Measurements from ENCODE around the gene SCN2B.
A peak's percentile ranks its signal among the peaks of the same experiment; 100 is the strongest.

SCN2B gene

DNA sequence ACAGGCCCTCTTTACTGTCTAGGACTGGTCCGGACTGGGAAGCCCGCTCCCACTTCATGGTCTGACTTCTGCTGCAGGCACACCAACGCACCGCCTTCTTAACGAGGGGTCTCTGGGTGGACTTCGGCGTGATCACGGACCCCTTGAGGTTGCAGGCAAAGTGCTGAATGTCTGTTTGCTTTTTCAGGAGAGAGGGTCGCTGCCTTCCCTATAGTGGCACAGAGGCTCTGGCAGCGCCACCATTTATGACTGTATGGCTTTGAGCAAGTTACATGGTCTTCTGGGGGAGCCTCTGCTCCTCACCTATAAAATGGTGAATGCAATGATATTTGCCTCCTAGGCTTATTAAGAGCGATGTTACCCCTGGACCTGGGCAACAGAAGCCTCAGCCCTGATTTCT is 22.5 kb downstream of the SCN2B start:
- TF ChIP-seq, protein P1, sequence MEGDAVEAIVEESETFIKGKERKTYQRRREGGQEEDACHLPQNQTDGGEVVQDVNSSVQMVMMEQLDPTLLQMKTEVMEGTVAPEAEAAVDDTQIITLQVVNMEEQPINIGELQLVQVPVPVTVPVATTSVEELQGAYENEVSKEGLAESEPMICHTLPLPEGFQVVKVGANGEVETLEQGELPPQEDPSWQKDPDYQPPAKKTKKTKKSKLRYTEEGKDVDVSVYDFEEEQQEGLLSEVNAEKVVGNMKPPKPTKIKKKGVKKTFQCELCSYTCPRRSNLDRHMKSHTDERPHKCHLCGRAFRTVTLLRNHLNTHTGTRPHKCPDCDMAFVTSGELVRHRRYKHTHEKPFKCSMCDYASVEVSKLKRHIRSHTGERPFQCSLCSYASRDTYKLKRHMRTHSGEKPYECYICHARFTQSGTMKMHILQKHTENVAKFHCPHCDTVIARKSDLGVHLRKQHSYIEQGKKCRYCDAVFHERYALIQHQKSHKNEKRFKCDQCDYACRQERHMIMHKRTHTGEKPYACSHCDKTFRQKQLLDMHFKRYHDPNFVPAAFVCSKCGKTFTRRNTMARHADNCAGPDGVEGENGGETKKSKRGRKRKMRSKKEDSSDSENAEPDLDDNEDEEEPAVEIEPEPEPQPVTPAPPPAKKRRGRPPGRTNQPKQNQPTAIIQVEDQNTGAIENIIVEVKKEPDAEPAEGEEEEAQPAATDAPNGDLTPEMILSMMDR (IDR thresholded peaks at IDR 0.05; ENCODE audit: low read depth, low read length), result no peak
- no peaks in the 10 kb centered on the region for H3K4me1 ChIP-seq
- H3K9me3 ChIP-seq, result no peaks in the 10 kb centered on the region; the same call in 1 of the 2 replicates
- no peak for DNase-seq
- H3K4me3 ChIP-seq (ENCODE audit: low read depth, low read length), result no peak overlapping the region
- no peaks in the 10 kb centered on the region for H3K36me3 ChIP-seq
- peaks cover 75% of the 10 kb centered on the region for H3K27me3 ChIP-seq

DNA sequence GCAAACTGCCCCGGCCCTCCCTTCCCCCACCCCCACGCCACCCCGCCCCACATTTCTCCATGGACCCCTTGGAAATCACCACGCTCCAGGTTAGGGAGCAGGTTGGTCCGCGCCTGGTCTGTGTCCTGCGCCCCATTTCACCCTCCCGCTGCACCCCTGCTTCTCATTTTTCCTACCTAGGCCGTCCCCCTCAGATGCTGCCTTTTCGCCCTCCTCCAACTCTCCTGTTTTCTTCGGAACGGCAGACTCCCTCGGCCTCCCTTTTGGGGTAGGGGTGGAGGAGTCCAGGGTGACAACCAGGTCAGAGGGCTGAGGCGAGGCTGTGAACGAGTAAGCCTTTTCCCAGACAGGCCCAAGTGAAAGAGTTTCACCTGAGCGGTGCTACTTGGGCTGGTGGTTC is 22.9 kb downstream of the SCN2B start:
- no peaks in the 10 kb centered on the region; the same call in 1 of the 2 replicates for H3K9me3 ChIP-seq
- no peaks in the 10 kb centered on the region for H3K36me3 ChIP-seq
- no peaks in the 10 kb centered on the region for H3K4me1 ChIP-seq
- TF ChIP-seq, protein P1 (IDR thresholded peaks at IDR 0.05; ENCODE audit: low read depth, low read length), result no peak
- peaks cover 70% of the 10 kb centered on the region for H3K27me3 ChIP-seq
- H3K4me3 ChIP-seq (ENCODE audit: low read depth, low read length), result no peak overlapping the region
- DNase-seq, result no peak

DNA sequence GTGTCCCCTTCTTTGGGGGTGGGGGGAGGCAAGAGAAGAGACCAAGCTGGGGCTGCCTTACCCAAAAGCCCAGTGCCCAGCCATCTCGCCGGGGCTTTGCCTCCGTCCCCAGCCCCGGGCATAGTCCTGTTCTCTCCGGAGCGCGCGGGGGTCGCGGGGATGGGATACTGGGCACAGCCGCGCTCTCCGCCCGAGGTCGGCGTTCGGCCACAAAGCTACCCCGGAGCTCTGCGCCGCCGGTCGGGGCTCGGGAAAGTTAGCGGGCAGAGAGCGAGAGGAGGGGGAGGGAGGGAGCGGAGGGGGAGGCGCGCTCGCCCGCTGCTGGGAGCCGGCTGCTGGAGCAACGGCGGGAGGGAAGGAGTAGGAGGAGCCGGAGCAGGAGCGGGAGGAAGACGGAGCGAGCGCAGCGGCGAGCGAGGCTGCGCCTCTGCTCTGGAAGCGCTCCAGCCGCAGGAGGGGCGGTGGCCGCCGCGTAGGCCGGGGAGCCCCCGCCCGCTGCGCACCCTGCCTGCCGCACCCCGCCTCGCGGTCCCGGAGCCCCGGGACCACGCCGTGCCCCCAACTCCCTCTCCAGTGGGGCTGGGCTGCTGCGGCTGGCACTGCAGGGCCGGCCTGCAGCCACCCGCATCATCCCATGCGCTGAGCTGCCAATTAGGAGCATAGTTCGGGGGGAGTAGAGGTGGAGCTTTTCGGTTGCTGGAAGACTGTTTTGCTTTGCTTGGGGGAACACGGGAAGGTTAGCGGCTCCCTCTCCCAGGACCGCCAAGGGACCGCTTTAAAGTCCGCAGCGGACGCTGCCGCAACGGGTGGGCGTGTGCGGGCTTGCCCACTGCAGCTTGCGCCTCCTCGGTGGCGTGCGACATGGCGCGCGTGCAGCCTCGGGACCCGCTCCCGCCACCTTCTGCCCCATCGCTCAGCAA is 23.6 kb downstream of the SCN2B start, which contains the start of gene SCN4B:
Gene SCN4B, minus strand, starts transcription at position 272 of the 920 bp plus-strand sequence. Its CDS starts 150 bp downstream, at position 122.
- Histone ChIP-seq H3K36me3 (no peaks in the 10 kb centered on the region), H3K9me3 (no peaks in the 10 kb centered on the region; the same call in 1 of the 2 replicates), H3K27me3 (peaks cover 63% of the 10 kb centered on the region), H3K4me3 (ENCODE audit: low read depth, low read length) (peak within 1 kb of the TSS; percentile 62), H3K4me1 (no peaks in the 10 kb centered on the region)
- TF ChIP-seq, protein P1 (IDR thresholded peaks at IDR 0.05; ENCODE audit: low read depth, low read length), result no peak
- DNase-seq, result peak; percentile 80

DNA sequence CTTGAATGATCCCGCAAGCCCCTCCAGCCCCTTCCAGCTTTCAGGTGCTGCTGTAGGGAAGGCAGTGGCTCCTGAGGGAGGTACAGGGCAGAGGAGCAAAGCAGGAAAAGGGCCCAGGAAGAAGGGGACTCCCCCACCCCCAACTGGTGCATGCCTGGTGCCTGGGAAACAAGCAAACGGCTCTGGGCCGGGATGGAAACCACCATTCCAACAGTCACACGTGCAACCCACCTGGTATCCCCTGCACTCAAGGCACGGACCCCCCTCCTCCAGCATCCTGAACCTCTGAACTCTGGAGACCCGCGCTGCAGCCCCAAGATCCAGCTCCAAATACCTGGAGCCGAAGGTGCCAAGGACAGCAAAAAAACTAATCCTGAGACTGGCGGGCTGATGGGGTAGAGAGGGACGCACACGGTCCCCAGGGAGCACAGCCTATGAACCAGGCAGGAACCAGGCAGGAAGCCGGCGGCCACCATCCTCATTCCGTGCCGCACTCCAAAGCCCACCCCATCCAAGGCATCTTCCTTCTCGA is 24.4 kb downstream of the SCN2B start:
- no peaks in the 10 kb centered on the region; the same call in 1 of the 2 replicates for H3K9me3 ChIP-seq
- peaks cover 56% of the 10 kb centered on the region for H3K27me3 ChIP-seq
- DNase-seq, result no peak
- H3K4me1 ChIP-seq, result no peaks in the 10 kb centered on the region
- peak overlapping the region; percentile 62 for H3K4me3 ChIP-seq (ENCODE audit: low read depth, low read length)
- H3K36me3 ChIP-seq, result no peaks in the 10 kb centered on the region
- TF ChIP-seq, protein P1 (IDR thresholded peaks at IDR 0.05; ENCODE audit: low read depth, low read length), result no peak

DNA sequence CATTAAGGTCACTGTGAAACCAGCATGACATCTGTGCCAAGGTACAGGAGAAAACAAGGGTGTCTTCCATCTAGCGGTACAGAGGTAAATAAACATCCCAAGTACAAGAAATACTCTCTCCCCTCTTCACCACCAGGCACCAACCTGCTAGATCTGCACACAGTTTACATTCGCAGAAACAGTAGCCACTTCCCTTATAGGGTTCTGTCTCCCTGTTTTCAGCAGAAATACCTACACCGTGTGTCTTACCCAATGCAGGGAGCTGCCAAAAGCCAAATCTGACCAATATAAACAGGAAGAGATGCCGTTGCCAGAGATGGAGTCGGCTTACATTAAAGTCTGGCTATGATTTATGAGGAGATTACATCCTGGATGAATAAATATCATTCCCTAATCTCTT is 25.0 kb downstream of the SCN2B start:
- peaks cover 49% of the 10 kb centered on the region for H3K27me3 ChIP-seq
- TF ChIP-seq, protein P1 (IDR thresholded peaks at IDR 0.05; ENCODE audit: low read depth, low read length), result no peak
- no peaks in the 10 kb centered on the region for H3K36me3 ChIP-seq

DNA sequence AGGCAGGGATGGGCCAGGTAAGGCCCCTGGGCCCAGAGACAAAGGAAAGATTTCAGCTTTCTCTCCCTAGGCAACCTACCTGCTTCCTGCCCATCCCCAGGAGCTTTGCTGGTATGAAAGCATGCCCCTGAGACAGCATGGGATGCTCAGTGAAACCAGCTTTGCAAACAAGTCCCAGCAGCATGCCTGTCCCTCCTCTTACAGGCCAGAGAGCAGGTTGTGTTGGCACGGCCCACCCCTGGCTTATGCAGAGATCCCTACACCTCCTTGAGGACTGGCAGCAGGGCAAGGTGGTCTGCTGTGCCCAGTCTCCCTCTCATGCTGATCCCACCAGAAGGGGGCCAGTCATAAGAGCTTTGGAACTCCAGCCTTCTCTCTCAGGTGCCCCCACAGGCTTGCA is 26.9 kb downstream of the SCN2B start:
- no peaks in the 10 kb centered on the region for H3K4me1 ChIP-seq
- no peaks in the 10 kb centered on the region for H3K36me3 ChIP-seq
- no peak overlapping the region for H3K4me3 ChIP-seq (ENCODE audit: low read depth, low read length)
- no peak for DNase-seq
- H3K27me3 ChIP-seq, result peaks cover 36% of the 10 kb centered on the region
- TF ChIP-seq, protein P1 (IDR thresholded peaks at IDR 0.05; ENCODE audit: low read depth, low read length), result no peak
- H3K9me3 ChIP-seq, result no peaks in the 10 kb centered on the region

More for the DNA sequence above, 25.0 kb downstream of the SCN2B start:
- H3K4me3 ChIP-seq (ENCODE audit: low read depth, low read length), result no peak overlapping the region
- H3K9me3 ChIP-seq, result no peaks in the 10 kb centered on the region; the same call in 1 of the 2 replicates
- no peaks in the 10 kb centered on the region for H3K4me1 ChIP-seq
- no peak for DNase-seq

Measured in BE2C (cell line).